Fibroblast of the aortic adventitia (primary cell): Measurements from ENCODE around the gene NOTCH1. TPM values are rescaled to one million over a fixed set of nuclear protein-coding genes. Genes with fewer than 3 reads are reported as not detected.
"Not testable (repeated sequence)": the region's sequence is repeated elsewhere in the genome, so short reads cannot be mapped to it uniquely, and the experiment has no call there.

Source experiments
- DNase-seq: peaks from one replicate; pipeline ENCODE4 v3.0.0-alpha.2; 2010; ENCODE audit warnings: low read depth
- H3K4me3 ChIP-seq: 2 replicates; pipeline ENCODE4 v1.5.1; 2011; ENCODE audit warnings: low read depth, mild to moderate bottlenecking, control low read depth, low read length, moderate library complexity
- CTCF ChIP-seq: IDR thresholded peaks from 2 replicates; pipeline ENCODE4 v1.5.1; 2011; ENCODE audit warnings: mild to moderate bottlenecking, low read length, control low read depth, inconsistent platforms; ENCODE audit not compliant: insufficient read depth
- total RNA-seq: library from RNA; depleted of rRNA; stranded (reverse); fragments of >200 nt; gene quantifications from 2 replicates; pipeline ENCODE4 v1.2.3, GENCODE V29; 2012; ENCODE audit warnings: low replicate concordance

Gene NOTCH1
- total RNA-seq, 1 donor = 8.8 TPM

- no peak for DNase-seq
- TF ChIP-seq CTCF = no peak
- no peak overlapping the region for H3K4me3 ChIP-seq
These were observed 32.2 kb upstream of the NOTCH1 start for GRCh38 chr9:136577941-136578625.

- TF ChIP-seq CTCF = no peak
- no peak overlapping the region for H3K4me3 ChIP-seq
- DNase-seq = peak; percentile 28
These were observed 30.4 kb upstream of the NOTCH1 start for GRCh38 chr9:136576269-136576626.

GRCh38 chr9:136575626-136576268 lies 29.9 kb upstream of the NOTCH1 start:
- no peak for DNase-seq
- no peak overlapping the region for H3K4me3 ChIP-seq
- TF ChIP-seq CTCF = no peak

GRCh38 chr9:136574606-136575005 lies 28.8 kb upstream of the NOTCH1 start:
- H3K4me3 ChIP-seq, DNase-seq: not testable (repeated sequence)

GRCh38 chr9:136572828-136573625 lies 27.2 kb upstream of the NOTCH1 start:
- no peak overlapping the region for H3K4me3 ChIP-seq
- DNase-seq = no peak
- no peak for TF ChIP-seq CTCF

- no peak for TF ChIP-seq CTCF
- DNase-seq = peak; percentile 58
- no peak overlapping the region for H3K4me3 ChIP-seq
These were observed 26.4 kb upstream of the NOTCH1 start for GRCh38 chr9:136572003-136572827.
